Mesenchymal stem cell (in vitro differentiated cells and primary cell): ENCODE results near the gene INPP5D.

Experiments
- DNase-seq: peaks from one replicate; pipeline ENCODE4 v3.0.0-alpha.2; 2013
- H2AFZ ChIP-seq: one replicate; pipeline ENCODE4 v1.6.1; 2013; ENCODE audit warnings: low read depth, mild to moderate bottlenecking, control low read depth, inconsistent platforms, low read length, moderate library complexity
- H2AK5ac ChIP-seq: 2 replicates; pipeline ENCODE4 v1.6.1; 2013; ENCODE audit warnings: low read length, moderate library complexity, mild to moderate bottlenecking, inconsistent platforms; ENCODE audit not compliant: severe bottlenecking
- H2BK120ac ChIP-seq: one replicate; pipeline ENCODE4 v1.6.1; 2013; ENCODE audit warnings: low read depth, mild to moderate bottlenecking, inconsistent platforms, low read length, moderate library complexity
- H2BK12ac ChIP-seq, 2 experiments: one replicate each; pipeline ENCODE4 v1.6.1; 2013; ENCODE audit warnings: inconsistent platforms in 2 of 2, low read length in 2 of 2, mild to moderate bottlenecking in 2 of 2, moderate library complexity in 2 of 2, control low read depth in 1 of 2
- H2BK15ac ChIP-seq: one replicate; pipeline ENCODE4 v1.6.1; 2013; ENCODE audit warnings: mild to moderate bottlenecking, low read depth, inconsistent platforms; ENCODE audit not compliant: poor library complexity, severe bottlenecking
- H2BK5ac ChIP-seq: 2 replicates; pipeline ENCODE4 v1.6.1; 2013; ENCODE audit warnings: low read depth, mild to moderate bottlenecking, low read length, control low read depth, inconsistent platforms; ENCODE audit not compliant: poor library complexity, severe bottlenecking
- H3K14ac ChIP-seq, 2 experiments: one replicate each; pipeline ENCODE4 v1.6.1; 2013; ENCODE audit warnings: inconsistent platforms in 2 of 2, low read length in 2 of 2, control low read depth in 1 of 2, mild to moderate bottlenecking in 1 of 2, moderate library complexity in 1 of 2
- H3K18ac ChIP-seq, 2 experiments: one replicate each; pipeline ENCODE4 v1.6.1; 2013; ENCODE audit warnings: inconsistent platforms in 2 of 2, low read length in 2 of 2, control low read depth in 1 of 2, low read depth in 1 of 2, mild to moderate bottlenecking in 1 of 2
- H3K23ac ChIP-seq, 2 experiments: one replicate each; pipeline ENCODE4 v1.6.1; 2013; ENCODE audit warnings: inconsistent platforms in 2 of 2, low read length in 2 of 2, mild to moderate bottlenecking in 2 of 2, moderate library complexity in 2 of 2, control low read depth in 1 of 2
- H3K27ac ChIP-seq: 2 replicates; pipeline ENCODE4 v1.5.1; 2013; ENCODE audit warnings: mild to moderate bottlenecking, moderate library complexity, low read length, control low read depth, inconsistent platforms; ENCODE audit not compliant: poor library complexity, severe bottlenecking
- H3K27me3 ChIP-seq, 2 experiments: 2 replicates each; pipeline versions ENCODE4 v1.6.1 to v1.7.0; 2013; ENCODE audit warnings: low read length in 2 of 2, mild to moderate bottlenecking in 2 of 2, moderate library complexity in 2 of 2, control low read depth in 1 of 2, inconsistent platforms in 1 of 2; ENCODE audit not compliant: control insufficient read depth in 1 of 2, insufficient read depth in 1 of 2
- H3K36me3 ChIP-seq, 2 experiments: 2 replicates each; pipeline versions ENCODE4 v1.6.1 to v1.7.0; 2013; ENCODE audit warnings: low read length in 2 of 2, control low read depth in 1 of 2, inconsistent platforms in 1 of 2, low read depth in 1 of 2, mild to moderate bottlenecking in 1 of 2; ENCODE audit not compliant: insufficient read depth in 2 of 2, control insufficient read depth in 1 of 2
- H3K4ac ChIP-seq, 2 experiments: one replicate each; pipeline ENCODE4 v1.6.1; 2013; ENCODE audit warnings: inconsistent platforms in 2 of 2, low read length in 2 of 2, mild to moderate bottlenecking in 2 of 2, moderate library complexity in 2 of 2, control low read depth in 1 of 2, low read depth in 1 of 2
- H3K4me1 ChIP-seq: 2 replicates; pipeline ENCODE4 v1.6.1; 2013; ENCODE audit warnings: low read depth, low read length, control low read depth; ENCODE audit not compliant: control insufficient read depth, insufficient read depth
- H3K4me2 ChIP-seq: 2 replicates; pipeline ENCODE4 v1.6.1; 2013; ENCODE audit warnings: low read length, mild to moderate bottlenecking, inconsistent platforms; ENCODE audit not compliant: poor library complexity, severe bottlenecking
- H3K4me3 ChIP-seq, 2 experiments: 2 replicates each; pipeline versions ENCODE4 v1.5.1 to v1.7.0; 2013; ENCODE audit warnings: low read length in 2 of 2, mild to moderate bottlenecking in 2 of 2, control low read depth in 1 of 2, low read depth in 1 of 2; ENCODE audit not compliant: insufficient read depth in 1 of 2
- H3K79me1 ChIP-seq: replicated peaks from 2 replicates; pipeline ENCODE4 v1.6.1; 2013; ENCODE audit warnings: mild to moderate bottlenecking, control low read depth, low read length, inconsistent platforms; ENCODE audit not compliant: poor library complexity, severe bottlenecking
- H3K9ac ChIP-seq: 2 replicates; pipeline ENCODE4 v1.7.0; 2013; ENCODE audit warnings: mild to moderate bottlenecking, low read length, moderate library complexity
- H3K9me3 ChIP-seq: 2 replicates; pipeline ENCODE4 v1.7.0; 2013; ENCODE audit warnings: mild to moderate bottlenecking, low read length; ENCODE audit not compliant: control insufficient read depth
- H4K8ac ChIP-seq: one replicate; pipeline ENCODE4 v1.6.1; 2013; ENCODE audit warnings: inconsistent platforms, mild to moderate bottlenecking, low read length, moderate library complexity
- H4K91ac ChIP-seq: one replicate; pipeline ENCODE4 v1.6.1; 2013; ENCODE audit warnings: mild to moderate bottlenecking, low read length, inconsistent platforms
- WGBS: methylation state at CpG from one replicate; pipeline ENCODE4 v1.1.7; 2013; ENCODE audit warnings: mixed read lengths; 5-methylcytosine and 5-hydroxymethylcytosine counted together

The INPP5D gene

GRCh38 chr2:233108611-233109490 lies 48.7 kb downstream of the INPP5D start:
- DNase-seq = no peak
- H4K91ac ChIP-seq = peak overlapping the region; percentile 31
- no peak overlapping the region for H2BK120ac ChIP-seq
- H2BK15ac ChIP-seq = no peak overlapping the region
- no peak overlapping the region for H3K4ac ChIP-seq
- no peaks in the 10 kb centered on the region for H3K4me1 ChIP-seq
- H3K36me3 ChIP-seq = no peaks in the 10 kb centered on the region
- no peak overlapping the region for H2AFZ ChIP-seq
- no peak overlapping the region for H3K23ac ChIP-seq
- no peak overlapping the region for H4K8ac ChIP-seq
- H2BK5ac ChIP-seq = no peak overlapping the region
- no peak overlapping the region for H2AK5ac ChIP-seq
- WGBS = 76% methylated on average over 10 of the region's 10 CpGs
- H3K27ac ChIP-seq = no peak overlapping the region
- H3K18ac ChIP-seq = no peak overlapping the region
- H3K4me3 ChIP-seq = no peak overlapping the region
- no peak overlapping the region for H3K4me2 ChIP-seq
- peaks cover 6% of the 10 kb centered on the region for H3K9me3 ChIP-seq
- H3K9ac ChIP-seq = no peak overlapping the region
- H3K79me1 ChIP-seq = no peaks in the 10 kb centered on the region
- H2BK12ac ChIP-seq = no peak overlapping the region
- H3K27me3 ChIP-seq = peaks cover 42 to 48% of the 10 kb centered on the region in 2 experiments
- no peak overlapping the region for H3K14ac ChIP-seq

GRCh38 chr2:233111427-233111826 lies 51.3 kb downstream of the INPP5D start:
- H2BK15ac ChIP-seq = no peak overlapping the region
- H3K18ac ChIP-seq = no peak overlapping the region
- H2BK120ac ChIP-seq = no peak overlapping the region
- no peak overlapping the region for H2AFZ ChIP-seq
- 95% methylated on average over 5 of the region's 5 CpGs for WGBS
- H3K9me3 ChIP-seq = no peaks in the 10 kb centered on the region
- H4K8ac ChIP-seq = no peak overlapping the region
- H3K14ac ChIP-seq = no peak overlapping the region
- H3K36me3 ChIP-seq = no peaks in the 10 kb centered on the region
- H3K4ac ChIP-seq = no peak overlapping the region
- no peak overlapping the region for H4K91ac ChIP-seq
- no peak overlapping the region for H3K9ac ChIP-seq
- no peak overlapping the region for H2BK12ac ChIP-seq
- DNase-seq = no peak
- peaks cover 37 to 50% of the 10 kb centered on the region in 2 experiments for H3K27me3 ChIP-seq
- no peak overlapping the region for H3K4me2 ChIP-seq
- H2BK5ac ChIP-seq = no peak overlapping the region
- H3K27ac ChIP-seq = no peak overlapping the region
- no peaks in the 10 kb centered on the region for H3K4me1 ChIP-seq
- H3K4me3 ChIP-seq = no peak overlapping the region
- H3K79me1 ChIP-seq = no peaks in the 10 kb centered on the region
- no peak overlapping the region for H2AK5ac ChIP-seq
- no peak overlapping the region for H3K23ac ChIP-seq

GRCh38 chr2:233112329-233112728 lies 52.2 kb downstream of the INPP5D start:
- Histone ChIP-seq H2BK12ac (no peak overlapping the region), H3K27ac (no peak overlapping the region), H3K9me3 (no peaks in the 10 kb centered on the region), H2BK5ac (no peak overlapping the region), H3K4me1 (no peaks in the 10 kb centered on the region), H2BK120ac (no peak overlapping the region), H3K14ac (no peak overlapping the region), H3K36me3 (no peaks in the 10 kb centered on the region), H2BK15ac (no peak overlapping the region), H3K4ac (no peak overlapping the region), H3K79me1 (no peaks in the 10 kb centered on the region), H3K18ac (no peak overlapping the region), H4K91ac (no peak overlapping the region), H2AFZ (no peak overlapping the region), H3K9ac (no peak overlapping the region), H3K4me2 (no peak overlapping the region), H2AK5ac (no peak overlapping the region), H3K4me3 (no peak overlapping the region), H4K8ac (no peak overlapping the region), H3K27me3 (peaks cover 28 to 47% of the 10 kb centered on the region in 2 experiments), H3K23ac (no peak overlapping the region)
- WGBS = 61% methylated on average over 3 of the region's 4 CpGs
- DNase-seq = no peak

GRCh38 chr2:233112776-233113452 lies 52.8 kb downstream of the INPP5D start:
- Histone ChIP-seq H3K14ac (no peak overlapping the region), H3K27ac (no peak overlapping the region), H2AK5ac (no peak overlapping the region), H3K4ac (no peak overlapping the region), H3K9me3 (no peaks in the 10 kb centered on the region), H4K91ac (no peak overlapping the region), H3K4me2 (no peak overlapping the region), H3K4me1 (no peaks in the 10 kb centered on the region), H3K23ac (no peak overlapping the region), H2BK5ac (no peak overlapping the region), H2BK15ac (no peak overlapping the region), H3K18ac (no peak overlapping the region), H3K36me3 (no peaks in the 10 kb centered on the region), H2BK12ac (no peak overlapping the region), H4K8ac (no peak overlapping the region), H2AFZ (no peak overlapping the region), H3K27me3 (peaks cover 22 to 46% of the 10 kb centered on the region in 2 experiments), H3K9ac (no peak overlapping the region), H3K4me3 (no peak overlapping the region), H3K79me1 (no peaks in the 10 kb centered on the region), H2BK120ac (no peak overlapping the region)
- 65% methylated on average over 5 of the region's 6 CpGs for WGBS
- DNase-seq = no peak
